Tongue (tissue), 2 donors: ENCODE measurements around the gene ATXN1. TPM values are rescaled to one million over a fixed set of nuclear protein-coding genes. Genes with fewer than 3 reads are reported as not detected.

Experiments
- DNase-seq: peaks from one replicate; pipeline ENCODE4 v3.0.0-alpha.2; 2015
- total RNA-seq: library from RNA; depleted of rRNA; stranded (reverse); fragments of >200 nt; gene quantifications from one replicate; pipeline ENCODE4 v1.2.3, GENCODE V29; 2014

The ATXN1 gene
- total RNA-seq, 1 donor from 2014 or later, result 52.0 TPM

DNA sequence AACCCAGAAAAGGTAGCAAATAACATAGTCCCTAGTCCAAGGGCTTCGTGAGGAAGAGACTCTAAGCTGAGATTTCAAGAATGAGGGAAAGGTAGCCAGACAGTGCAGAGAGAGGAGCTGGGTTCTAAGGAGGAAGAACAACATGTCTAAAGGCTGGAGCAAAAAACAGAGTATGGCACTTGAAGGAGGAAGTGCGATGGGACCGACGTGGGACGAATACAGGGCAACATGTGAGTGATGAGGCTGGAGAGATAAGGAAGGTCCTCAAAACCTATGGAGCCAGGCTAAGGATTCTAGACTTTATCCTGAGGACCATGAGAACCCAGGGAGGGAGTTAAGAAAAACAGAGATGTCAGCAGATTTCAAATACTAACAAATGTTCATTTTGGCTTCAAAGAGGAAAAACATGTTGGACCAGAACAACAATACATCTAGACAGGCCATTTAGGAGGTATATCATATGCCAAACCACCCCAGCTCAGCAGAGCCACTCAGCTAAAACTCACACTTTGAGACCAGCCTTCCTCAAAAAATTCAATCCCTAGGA lies 17.5 kb downstream of the ATXN1 start:
- DNase-seq, result no peak

DNA sequence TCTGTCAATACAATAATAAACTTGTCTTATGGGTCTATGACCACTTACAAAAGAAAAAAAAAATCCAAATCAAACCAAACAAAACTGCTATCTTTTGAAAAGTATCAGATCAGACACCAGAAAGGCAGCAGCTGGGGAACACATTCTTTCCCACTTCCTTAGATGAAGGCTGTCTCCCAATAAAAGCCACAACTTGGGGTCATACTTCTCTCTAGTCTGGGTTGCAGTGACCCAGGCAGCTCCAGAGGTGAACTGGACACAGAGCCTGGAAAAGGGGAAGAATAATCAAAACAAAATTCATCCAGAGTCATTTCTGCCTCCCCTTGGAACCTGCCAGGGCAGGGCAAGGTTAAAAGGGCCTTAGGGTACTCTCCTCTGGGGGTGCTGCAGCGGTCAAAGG lies 19.1 kb downstream of the ATXN1 start:
- DNase-seq, result no peak

DNA sequence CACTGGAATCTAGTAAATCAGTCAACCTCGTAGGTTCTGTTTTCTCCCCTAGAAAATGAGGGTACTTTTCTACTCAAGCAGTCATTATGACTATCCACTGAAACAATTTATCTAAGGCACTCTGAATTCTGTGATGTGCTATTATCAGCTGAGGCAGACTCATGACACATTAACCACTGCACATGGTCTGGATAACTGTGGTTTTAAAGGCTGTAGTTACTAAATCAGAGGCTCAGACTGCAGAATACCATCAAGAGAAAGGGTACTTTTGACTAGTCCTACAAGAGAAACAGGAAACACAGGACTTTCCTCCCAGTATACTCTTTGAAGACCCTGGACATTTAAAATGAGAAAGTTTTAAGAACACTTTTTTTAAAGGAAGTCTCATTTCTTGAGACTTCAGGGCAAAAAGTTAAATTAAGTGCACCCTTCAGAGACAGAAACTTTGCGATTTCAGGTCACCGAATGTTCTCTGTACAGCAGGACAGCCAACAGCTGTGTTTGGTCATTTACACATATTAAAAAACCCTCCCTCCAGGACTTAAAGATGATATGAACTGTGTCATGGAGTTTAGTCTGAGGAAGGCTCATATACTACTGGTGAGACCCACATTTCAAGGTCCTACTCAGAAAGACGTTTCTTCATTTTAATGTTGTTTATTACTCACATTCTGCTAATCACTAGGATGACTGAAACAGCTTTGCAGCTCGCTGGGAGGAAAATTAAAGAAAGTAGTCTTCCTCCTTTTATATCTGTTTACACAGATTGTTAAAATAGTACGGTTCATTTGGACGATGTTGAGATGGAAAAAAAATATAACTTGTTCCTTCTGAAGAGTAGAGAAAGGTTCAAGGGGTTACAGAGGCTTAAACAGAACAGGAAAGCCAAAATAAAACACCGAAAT lies 19.9 kb downstream of the ATXN1 start:
- DNase-seq, result no peak

DNA sequence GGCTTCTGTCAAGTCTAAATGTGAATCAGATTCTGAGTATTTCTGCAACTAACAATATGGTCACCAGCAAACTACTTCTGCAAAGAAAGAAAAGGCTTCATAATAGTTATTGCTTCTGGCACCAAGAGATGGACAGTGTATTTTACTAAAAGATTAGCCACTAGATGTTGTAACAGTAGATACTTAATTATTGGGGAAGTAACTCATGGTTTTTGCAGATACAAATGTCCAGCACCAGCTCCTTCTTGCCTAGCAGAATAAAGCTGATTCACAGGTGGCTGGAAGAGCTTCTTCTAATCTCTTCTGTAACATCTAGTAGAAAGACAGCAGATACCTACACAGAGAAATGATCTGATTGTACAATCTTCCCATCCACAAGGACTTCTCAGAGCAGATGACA lies 21.2 kb downstream of the ATXN1 start:
- DNase-seq, result no peak

DNA sequence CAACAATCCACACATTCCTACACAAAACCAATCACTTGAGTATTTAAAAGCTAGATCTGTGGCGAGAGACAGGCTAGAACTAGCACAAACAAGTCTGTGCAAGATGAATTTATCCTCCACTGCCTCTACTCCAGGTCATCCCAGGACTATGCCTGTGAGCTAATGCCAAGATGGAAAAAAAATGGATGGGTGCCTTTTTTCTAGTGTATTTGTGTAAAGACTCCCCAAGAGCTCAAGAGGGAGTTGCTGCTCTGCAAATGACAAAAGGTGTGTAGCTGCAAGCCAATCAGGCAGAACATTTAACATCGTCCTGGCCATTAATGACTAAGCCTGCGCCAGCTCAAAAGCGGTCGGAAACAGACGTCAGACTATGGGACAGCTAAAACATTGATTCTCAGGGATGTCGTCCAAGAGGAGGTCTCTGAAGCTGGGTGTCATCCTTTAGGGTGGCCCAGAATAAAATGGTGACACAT lies 21.9 kb downstream of the ATXN1 start:
- DNase-seq, result no peak

DNA sequence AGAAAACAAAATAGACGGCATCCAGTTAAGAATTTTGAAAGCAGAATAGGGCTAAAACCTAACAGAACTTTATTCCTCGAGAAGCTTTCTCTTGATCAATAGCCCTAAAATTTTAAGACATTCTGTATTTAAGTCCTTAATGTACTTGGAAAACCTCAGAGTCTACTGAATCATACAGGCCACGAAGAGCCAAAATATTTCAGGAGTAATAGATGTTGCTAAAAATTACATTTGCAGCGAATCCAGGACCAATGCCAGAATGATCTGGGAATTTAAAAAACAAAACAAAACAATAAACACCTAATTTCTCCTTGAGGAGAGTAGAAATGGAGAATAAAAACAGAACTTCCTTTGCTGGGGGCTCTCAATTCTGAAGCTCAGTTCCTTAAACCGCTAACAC lies 23.3 kb downstream of the ATXN1 start:
- no peak for DNase-seq

DNA sequence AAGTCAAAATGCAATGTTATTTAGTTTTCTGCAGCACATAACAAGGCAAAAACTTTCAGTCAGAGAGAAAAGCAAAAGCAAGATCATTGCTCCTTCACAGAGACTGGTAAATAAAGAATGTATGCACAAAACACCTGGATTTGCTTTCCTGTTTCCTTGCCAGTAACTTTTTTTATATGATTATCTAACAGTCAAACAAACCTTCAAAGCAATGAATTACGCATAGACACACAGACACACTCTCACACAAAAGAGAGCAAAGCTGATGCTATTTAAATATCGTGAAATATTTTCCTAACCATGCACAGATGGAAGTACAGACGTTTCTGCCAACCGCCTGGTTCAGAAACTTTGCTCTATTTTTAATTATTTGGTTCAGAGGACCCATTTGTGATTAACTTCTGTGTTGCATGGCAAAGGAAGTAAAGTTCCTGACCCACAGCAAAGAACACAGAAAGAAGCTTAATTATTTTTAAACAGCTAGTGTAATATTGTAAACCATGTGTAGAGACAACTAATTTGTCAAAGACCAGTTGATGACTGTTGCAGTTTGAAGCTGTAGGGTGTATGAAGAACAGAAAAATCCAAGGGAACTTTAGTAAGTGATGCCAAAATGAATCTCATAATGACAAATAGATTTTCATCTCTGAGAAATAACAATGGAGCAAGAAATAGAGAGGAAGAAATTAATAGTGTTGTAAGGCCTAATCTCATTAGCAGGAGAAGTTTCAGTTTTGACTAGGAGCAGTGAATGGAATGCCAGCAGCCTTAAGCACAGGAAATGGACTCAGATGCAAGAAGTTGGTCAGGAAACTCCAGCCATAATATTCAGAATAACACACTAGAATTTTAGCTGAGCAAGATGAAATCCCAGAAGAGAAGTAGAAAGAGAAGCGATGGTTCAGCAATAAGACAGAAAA lies 24.1 kb downstream of the ATXN1 start:
- DNase-seq, result no peak

DNA sequence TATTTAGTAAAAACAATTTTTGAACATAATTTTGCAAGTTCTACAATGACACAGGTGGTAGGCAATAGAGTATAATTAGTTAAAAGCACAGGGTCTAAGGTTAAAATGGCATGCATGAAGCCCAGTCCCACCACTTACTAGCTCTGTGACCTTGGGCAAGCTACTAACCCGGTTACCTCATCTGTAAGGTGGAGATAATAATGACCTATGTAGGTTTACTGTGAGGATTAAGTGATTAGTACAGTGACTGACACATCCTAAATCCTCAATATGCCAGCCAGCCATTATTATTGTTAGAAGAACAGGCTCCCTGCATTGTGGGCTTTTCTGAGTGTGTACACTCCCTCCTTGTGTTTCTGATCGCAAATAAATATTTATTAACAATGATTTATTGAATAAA lies 26.2 kb downstream of the ATXN1 start:
- DNase-seq, result no peak

DNA sequence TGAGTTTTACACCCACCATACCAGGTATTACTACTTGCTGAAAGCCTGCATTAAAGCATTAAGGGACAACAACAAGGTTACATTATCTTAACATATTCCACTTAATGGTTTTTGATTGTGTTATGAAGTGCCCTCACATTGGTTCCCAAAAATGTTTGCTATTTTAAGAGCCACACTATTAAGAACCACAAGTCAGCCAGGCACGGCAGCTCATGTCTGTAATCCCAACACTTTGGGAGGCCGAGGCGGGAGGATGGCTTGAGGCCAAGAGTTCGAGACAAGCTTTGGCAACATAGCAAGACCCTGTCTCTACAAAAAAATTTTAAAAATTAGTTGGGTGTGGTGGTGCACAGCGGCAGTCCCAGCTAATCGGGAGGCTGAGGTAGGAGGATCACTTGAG lies 28.2 kb downstream of the ATXN1 start:
- no peak for DNase-seq

DNA sequence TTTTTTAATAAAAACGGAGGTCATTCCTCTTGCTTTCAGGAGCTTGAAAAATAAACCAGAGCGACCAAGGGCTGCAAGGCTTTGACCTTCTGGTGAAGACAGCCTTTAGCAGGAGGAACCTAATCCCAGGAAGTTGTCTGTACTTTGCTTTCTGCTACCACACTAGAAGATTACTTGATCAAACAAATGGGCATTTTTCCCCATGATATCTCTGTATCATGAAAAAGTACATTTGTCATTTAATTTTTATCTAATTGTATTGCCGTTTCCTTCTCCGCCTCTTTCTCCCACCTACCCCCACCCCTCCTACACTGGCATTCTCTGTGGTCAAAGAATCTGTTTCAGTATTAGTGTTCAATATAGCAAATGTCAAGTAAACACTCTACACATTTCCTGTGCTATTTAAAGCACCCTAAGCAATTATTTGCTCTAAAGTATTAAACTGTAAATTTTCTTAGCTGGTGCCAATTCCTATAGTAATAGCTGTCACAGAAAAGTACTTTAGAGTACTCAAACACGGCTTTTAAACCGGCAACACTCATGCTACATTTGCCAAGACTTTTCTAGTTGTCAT lies 29.7 kb downstream of the ATXN1 start:
- no peak for DNase-seq

DNA sequence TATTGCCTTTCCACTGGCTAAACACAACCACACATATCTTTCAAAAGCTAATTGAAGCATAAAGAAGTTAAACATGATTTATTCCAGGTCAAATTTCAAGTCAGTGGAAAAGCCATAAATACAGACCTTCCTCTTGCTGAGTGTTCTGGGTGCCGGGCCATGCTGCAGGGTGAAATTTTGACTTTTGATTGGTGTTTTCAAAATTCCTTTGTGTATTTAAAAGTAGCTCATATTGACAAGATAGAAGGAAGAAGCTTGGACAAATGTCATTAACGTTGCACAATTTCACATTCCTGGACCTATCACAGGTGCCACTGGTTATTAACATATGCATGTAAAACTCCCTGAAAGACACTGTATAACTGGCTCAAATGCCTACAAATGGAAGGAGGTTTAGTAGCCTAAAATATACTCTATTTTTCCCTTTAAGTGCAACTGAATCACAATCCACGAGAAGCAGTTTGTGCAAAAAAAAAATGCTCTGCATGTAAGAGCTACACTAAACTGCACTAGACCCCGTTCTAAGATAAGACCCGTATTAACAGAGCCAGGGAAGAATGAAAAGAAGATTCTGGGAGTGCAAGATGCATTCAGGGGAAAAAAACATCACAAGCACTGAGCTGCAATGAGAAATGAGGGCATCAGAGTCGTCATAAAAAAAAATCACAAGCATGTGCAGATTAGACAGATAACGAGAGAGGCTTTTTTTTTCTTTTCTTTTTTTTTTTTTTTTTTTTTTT lies 30.4 kb downstream of the ATXN1 start:
- no peak for DNase-seq

DNA sequence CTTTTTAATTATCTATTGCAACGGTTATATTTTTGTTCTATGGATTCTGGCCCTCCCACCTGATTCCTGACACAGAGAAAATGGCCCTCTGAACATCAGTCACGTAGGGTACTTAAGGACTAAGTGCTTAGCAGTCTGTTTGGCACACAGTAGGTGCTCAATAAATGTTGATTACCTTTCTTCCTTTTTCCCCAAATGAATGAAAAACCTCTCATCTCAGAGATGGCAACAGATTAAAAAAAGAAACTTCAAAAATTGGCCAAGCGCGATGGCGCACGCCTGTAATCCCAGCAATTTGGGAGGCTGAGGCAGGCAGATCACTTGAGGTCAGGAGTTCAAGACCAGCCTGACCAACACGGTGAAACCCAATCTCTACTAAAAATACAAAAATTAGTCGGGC lies 31.5 kb downstream of the ATXN1 start:
- no peak for DNase-seq

DNA sequence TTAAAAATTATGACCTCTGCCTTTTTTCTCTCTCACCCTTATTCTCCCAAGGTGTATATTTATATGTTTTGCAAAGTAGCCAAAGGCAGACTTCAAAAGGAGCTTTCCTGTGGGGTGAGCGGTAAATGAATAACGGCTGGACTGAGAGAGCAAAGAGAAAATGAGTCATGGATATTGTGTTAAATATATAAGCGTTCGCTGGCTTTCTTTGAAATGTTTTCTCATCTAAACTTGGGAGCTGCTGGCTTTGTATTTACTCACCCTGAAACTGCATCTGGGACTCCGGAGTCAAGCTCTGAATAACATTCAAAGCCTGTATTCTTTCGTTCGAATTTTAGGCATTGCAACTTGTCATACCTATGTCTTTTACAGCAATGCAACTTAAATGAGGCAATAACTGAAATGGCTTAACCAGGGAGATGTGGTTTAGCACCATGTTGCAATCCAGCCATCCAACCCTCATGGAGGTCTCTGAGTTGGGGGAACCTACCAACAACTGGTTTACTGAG lies 32.0 kb downstream of the ATXN1 start:
- no peak for DNase-seq

DNA sequence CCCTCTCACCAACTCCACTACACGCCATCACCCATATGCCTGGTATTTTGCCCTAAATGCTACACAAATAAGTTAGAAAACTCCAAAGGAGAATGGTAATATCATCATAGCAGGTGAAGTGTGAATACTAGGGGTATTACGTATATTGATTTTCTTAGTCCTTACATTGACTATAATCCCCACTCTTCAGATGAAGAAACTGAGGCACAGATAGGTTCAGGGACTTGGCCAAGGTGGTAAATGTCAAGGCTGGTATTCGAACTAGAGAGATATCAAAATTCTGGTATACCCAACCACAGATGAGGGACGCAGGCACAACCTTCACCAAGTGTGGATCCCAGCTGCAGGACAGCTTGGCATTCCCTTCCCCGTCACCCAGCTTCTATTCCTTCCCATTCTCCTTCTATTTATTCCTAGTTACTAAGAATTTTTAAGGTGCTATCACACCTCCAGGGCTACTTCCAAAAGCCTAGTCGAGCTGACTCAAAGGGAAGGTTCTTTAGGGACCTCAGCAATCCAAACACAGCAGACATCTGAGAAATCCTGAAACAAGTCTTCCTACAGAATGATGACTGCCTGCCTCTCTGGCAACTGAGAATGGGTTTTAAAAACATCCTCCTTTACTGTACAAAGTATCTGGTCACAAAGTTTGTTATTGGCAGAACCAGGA lies 32.6 kb downstream of the ATXN1 start:
- DNase-seq, result no peak

DNA sequence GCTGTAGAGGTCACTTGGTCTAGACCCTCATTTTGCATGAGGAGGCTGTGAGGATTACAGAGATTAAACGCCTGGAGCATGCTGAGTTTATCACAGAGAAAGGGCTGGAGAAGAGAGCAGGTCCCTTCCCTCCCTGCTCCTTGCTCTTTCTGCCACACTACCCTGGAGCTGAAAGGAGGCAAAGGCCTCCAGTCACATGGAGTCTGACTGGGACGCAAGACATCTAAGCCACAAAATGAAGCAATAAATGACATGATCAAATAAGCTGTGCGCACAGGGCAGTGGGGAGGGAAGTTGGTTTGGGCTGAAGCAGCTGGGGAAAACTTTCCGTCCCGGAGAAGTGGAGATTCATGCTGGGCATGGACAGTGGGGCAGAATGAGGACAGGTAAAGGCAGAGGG lies 33.3 kb downstream of the ATXN1 start:
- DNase-seq, result no peak

DNA sequence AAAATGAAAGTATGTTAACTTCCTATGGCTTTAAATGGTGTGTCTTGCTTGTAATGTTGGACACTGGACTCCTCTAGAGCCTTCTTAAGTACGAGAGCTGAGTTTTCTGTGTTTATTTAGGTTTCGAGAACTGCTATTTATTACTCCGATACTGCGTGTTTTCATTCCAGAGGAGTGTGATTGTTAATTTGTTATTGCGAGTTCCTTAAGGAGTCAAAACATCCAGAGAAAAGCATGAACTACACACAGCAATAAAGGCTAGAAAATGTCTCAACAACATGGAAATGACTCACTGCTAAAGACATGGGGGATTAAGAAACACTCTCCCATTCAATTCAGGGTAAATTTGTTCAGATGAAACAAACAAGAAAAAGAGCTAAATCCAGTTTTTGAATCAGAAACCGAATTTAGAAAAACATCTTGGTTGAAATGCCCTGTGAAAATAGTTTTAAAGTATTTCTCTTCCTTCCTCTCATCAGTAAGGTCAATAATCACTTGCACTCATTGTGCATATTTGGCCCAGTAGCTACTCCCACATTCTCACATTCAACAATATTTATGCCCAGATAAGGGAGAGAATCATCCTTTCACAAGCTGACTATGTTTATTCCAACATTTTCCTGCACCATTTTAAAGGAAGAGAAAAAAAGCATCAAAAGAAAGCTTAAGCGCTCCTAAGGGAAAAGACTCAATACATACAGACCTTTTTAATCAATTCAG lies 36.0 kb downstream of the ATXN1 start:
- no peak for DNase-seq

DNA sequence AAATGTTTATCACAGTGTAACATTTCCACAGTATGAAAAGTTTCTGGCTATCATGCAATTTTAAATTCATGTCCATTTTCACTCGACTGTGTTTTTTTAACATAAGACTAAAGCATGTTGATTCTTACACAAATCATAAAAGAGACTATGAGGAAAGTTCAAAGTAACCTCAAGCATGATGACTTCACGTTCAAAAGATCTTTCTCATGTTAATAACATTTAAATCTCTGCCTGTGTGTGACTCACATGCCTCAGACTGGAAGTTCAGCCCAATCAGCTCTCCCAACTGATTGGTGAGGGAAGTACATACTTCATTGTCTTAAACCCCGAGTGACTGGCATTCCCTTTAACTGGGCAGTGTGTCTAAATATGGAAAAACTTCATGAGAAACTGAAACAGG lies 37.4 kb downstream of the ATXN1 start:
- no peak for DNase-seq

DNA sequence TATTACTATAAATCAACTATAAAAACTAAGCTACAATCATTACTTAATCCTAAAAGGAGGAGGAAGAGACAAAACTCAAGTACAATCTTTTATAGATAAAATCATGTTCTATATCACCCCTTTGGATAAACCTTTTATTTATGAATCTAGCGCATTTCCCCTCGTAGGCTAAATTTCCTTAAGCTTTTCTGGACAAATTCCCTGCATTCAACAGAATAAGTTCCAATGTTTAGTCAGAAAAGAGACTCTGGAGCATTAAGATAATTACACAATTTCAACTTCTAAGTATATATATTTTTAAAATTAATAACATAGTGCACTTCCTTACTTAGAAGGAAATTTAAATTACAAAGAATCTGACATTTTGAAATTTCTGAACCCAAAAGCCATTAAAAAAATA lies 37.9 kb downstream of the ATXN1 start:
- DNase-seq, result no peak

DNA sequence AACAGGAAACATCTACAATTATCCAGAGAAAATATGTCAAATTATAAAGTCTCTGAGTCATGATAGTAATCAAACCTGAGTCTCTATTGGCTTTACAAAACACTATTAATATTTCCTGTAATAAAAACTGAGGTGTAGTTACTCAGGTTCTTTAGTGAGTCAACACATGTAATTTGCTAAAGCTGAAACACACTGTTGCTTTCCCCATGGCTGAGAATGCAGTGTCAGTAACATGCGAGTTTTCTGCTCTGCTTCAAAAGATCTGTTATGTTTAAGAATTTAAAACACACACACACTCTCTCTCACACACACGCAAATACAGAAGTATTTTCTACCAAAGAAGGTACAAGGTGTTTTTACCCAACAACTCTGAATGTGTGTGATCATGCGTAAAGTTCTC lies 38.6 kb downstream of the ATXN1 start:
- no peak for DNase-seq

DNA sequence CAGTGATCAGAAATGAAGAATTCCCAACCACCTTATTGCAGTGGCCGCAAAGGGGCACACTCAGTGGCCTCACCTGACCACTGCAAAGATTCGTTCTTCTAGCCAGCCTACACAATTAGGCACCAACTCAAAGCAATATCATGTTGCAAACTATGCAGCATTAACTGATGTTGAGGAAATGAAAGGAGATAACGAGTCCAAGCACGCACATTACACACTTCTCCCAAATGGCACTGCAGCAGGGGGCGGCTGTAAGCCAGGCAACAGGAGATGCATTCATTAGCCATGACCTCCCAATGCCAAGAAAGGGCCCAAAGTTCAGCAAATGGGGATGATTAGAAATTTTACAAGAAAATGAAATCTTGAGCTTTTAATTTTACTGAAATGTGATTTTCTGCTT lies 39.3 kb downstream of the ATXN1 start:
- DNase-seq, result no peak
